Ishikawa (cell line): ENCODE measurements around the gene WBP2.

Experiments
- FOXM1 ChIP-seq: IDR thresholded peaks from 2 replicates; pipeline ENCODE4 v1.6.1; 2012; ENCODE audit warnings: low read depth, borderline replicate concordance
- MAX ChIP-seq: IDR thresholded peaks from 2 replicates; pipeline ENCODE4 v1.6.1; 2012
- NFIC ChIP-seq: IDR thresholded peaks from 2 replicates; pipeline ENCODE4 v1.6.1; 2012
- REST ChIP-seq: IDR thresholded peaks from 2 replicates; pipeline ENCODE4 v1.6.1; 2012; ENCODE audit warnings: low read depth, mild to moderate bottlenecking
- TAF1 ChIP-seq: IDR thresholded peaks from 2 replicates; pipeline ENCODE4 v1.6.1; 2012; ENCODE audit warnings: low read depth, mild to moderate bottlenecking

GRCh38 chr17:75891605-75892555 lies 36.7 kb upstream of the WBP2 start:
- TF ChIP-seq MAX (no peak), FOXM1 (no peak), TAF1 (no peak), REST (no peak), NFIC (no peak)
